HL-60/S4 treated with phorbol 12-myristate 13-acetate at 8.2 ng/mL for 4 days and 3 days (cell line): Measurements from ENCODE around the gene CENPX.

ENCODE experiments used
- in situ Hi-C: fragments of 300-500 bp; cut with MboI; formaldehyde crosslinking; loops from 2 replicates; pipeline ENCODE4 v1.15.0; 2022; ENCODE audit warnings: low sequenced_read_pairs

The CENPX gene

GRCh38 chr17:82055023-82055964 is 32.6 kb upstream of the CENPX start:
- in situ Hi-C loops, result no loop called here

DNA sequence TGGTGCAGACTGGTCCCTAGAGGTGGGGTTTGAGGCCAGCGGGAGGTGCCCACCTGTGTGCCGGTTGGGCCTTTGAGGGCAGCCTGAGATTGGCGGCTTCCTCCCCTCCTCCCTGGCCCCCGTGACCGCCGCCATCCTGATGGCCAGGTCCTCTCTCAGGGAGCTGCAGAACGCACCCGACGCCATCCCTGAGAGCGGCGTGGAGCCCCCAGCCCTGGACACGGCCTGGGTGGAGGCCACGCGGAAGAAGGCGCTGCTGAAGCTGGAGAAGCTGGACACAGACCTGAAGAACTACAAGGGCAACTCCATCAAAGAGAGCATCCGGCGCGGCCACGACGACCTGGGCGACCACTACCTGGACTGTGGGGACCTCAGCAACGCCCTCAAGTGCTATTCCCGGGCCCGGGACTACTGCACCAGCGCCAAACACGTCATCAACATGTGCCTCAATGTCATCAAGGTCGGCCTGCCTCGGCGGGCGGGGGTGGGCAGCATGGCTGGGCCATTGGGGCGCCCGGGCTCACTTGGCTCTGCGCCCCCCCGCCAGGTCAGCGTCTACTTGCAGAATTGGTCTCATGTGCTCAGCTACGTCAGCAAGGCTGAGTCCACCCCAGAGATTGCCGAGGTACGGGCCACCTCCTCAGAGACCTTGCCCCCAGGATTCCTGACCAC is 31.8 kb upstream of the CENPX start:
- in situ Hi-C loops, result no loop called here

GRCh38 chr17:82053556-82054263 is 31.0 kb upstream of the CENPX start:
- in situ Hi-C loops, result no loop called here

- in situ Hi-C loops, result no loop called here
Observed at GRCh38 chr17:82053130-82053529, 30.5 kb upstream of the CENPX start.

GRCh38 chr17:82052638-82053059 is 30.0 kb upstream of the CENPX start:
- in situ Hi-C loops, result no loop called here

GRCh38 chr17:82051776-82052637 is 29.3 kb upstream of the CENPX start, which contains the start of the genes GPS1 and RFNG:
TSS of gene GPS1 (plus strand) at chr17:82051898. CDS start at chr17:82051932, 34 bp downstream.
TSS of gene RFNG (minus strand) at chr17:82051811. CDS start at chr17:82051766, 45 bp downstream.
- in situ Hi-C loops, result no loop called here

DNA sequence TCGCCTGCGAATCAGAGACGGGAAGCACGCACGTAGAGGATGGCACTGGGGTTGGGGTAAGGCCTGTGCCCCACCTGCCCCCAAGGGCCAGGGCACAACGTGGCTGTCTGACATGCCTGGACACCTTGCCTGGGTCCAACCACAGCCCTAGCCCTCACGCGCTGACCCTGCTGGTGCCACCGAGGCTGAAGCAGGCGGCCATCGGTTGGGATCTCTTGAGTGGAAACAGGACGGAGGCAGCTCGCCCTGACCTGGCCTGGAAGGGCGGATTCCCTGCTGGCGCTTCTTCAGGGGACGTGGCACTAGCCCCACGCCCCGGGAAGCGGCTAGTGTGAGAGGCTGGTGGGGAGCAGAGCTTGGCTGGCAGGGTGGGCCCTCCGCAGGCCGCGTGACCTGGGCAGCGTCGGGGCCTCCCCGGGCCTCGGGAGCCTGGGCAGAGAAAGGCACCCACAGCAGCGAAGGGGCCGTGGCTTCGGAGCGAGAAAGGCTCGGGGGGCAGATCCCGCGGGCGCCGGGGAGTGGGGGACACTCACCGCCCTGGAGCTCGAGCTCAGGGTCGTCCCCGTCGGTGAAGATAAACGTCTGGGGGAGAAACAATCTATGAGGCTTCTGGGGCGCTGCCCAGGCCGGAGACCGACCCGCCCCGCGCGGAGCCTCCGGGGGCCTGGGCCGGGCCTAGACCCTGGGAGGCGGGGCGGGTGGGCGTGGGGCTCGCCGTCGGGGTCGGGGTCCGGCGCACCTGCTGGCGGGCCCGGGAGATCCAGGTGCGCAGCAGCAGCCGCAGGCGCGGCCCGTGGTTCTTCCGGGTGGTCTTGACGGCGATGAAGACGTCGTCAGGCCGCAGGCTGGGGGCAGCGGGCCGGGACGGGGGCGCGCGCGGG is 28.3 kb upstream of the CENPX start:
- in situ Hi-C loops, result no loop called here

DNA sequence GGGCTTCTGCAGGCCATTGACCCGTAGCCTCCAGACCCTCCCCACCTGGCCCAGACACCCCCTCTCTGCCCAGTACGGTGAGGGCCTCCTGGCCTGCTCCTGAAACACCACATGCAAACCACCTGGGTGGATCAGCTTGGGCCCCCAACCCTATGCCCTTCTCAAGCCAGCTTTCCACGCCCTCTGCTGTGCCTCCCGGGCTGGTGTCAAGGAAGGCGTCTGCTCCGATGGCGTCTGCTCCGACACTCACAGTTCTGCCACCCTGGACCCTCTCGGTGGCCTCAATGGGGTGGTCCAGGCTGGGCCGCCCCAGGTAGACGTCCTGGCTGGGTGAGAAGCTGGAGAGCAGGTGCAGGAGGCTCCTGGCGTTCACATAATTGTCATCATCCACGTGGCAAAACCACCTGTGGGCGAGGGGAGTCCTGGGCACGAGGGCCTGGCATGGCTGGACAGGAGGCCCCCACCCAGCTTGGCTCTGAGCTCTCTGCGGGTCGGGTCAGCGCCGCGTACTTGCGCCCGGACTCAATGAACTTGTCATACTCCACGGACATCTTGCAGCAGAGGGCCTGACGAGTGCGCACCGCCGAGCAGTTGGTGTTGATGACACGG is 27.6 kb upstream of the CENPX start:
- in situ Hi-C loops, result no loop called here

GRCh38 chr17:82049521-82049971 is 26.9 kb upstream of the CENPX start:
- in situ Hi-C loops, result no loop called here

DNA sequence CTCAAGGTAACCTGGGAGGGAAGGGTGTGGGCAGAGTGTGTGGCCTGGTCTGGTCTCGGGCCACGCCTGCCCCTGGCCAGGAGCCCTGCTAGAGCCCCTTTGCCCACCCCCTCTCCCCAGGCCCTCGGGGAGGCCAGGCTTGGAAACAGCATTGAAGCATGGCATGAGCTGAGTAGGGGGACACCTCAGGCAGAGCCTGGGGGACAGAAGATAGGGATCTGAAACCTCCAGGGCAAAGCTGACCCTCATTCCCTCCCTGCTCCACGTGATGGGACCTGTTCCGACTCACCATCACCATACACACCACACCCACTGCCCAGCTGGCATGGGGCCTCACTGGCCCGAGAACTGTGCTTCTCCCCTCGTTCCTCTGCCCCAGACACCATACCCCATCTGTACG is 26.4 kb upstream of the CENPX start:
- in situ Hi-C loops, result no loop called here

- in situ Hi-C loops, result no loop called here
Observed at GRCh38 chr17:82048571-82048971, 25.9 kb upstream of the CENPX start.

- in situ Hi-C loops, result no loop called here
Observed at GRCh38 chr17:82047914-82048570, 25.4 kb upstream of the CENPX start.

- in situ Hi-C loops, result no loop called here
Observed at GRCh38 chr17:82047379-82047778, 24.7 kb upstream of the CENPX start.

- in situ Hi-C loops, result no loop called here
Observed at GRCh38 chr17:82046903-82047302, 24.2 kb upstream of the CENPX start.

DNA sequence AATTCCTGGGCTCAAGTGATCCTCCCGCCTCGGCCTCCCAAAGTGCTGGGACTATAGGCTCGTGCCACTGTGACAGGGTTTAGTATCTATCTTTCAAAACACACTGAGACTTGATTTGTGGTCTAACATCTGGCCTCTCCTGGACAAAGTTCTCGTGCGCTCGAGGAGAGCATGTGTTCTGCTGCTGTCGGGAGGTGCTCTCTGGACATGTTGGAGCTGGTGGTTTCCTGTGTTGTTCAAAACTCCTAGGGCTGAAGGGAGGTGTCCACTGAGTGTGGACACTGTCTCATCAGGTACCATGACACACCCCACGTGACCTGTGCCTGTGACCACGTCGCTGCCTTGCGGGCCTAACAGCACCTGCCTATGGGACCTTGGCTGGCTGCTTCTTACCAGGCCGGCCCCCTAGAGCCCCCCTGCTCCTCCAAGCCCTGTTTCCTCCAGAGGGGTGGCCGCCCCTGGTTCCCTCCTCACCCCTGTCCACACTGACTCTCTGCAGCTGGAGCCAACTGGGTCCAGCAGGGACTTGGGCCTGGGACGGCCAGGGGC is 23.3 kb upstream of the CENPX start:
- in situ Hi-C loops, result no loop called here

DNA sequence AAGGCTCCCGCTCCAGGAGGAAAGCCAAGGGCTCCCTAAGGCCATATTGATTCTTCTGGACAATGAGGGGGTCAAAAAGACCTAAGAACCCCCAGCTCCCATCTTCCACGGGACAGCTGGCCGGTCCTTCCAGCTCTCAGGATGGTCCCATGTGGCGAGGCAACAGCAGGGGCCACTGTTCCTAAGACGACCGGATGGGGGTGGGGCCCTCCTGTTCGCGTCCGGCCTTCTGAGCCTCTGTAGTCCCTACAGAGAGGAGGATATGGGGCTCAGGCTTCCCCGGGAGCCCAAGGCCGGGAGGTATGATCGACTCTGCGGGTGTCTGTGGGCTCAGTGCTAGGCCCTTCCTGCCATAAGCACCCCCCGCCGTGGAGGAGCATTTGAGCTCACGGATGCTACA is 20.8 kb upstream of the CENPX start:
- in situ Hi-C loops, result no loop called here

DNA sequence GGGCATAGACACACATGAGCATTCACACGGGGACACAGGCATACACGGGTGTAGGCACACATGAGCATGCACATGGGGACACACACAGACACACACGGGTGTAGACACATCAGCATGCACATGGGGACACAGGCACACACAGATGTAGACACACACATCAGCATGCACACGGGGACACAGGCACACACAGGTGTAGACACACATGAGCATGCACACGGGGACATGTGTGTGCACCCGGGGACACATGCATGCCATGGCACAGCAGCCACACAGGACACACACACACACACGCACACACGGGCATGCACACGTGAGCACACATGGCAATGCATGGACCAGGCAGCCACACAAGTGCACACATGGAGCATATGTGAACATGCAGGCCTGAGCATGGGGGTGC is 20.0 kb upstream of the CENPX start:
- in situ Hi-C loops, result no loop called here

DNA sequence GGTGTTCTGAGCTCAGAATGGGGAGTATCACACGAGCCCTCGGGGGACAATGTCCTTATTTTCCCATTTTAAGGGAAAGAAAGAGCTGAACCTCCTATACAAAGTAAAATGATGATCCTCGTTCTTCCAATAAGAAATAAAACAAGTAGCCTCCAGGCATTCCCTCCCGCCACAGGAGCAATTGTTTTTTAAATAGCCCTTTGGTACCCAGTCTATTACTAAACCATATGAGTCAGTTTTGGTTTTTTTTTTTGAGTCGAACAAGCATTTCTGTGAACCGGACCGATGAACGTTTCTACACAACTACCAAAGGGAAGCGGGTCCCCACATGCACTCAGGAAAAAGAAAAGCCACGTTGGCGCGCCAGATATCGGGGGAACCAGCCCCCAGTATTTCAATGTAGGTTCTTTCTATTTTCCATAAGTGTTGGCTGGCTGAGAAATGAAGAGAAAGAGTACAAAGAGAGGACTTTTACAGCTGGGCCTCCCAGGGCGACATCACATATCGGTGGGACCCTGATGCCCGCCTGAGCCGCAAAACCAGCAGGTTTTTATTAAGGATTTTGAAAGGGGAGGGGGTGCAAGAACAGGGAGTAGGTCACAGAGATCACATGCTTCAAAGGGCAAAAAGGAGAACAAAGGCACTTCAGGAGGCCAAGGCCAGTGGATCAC is 18.6 kb upstream of the CENPX start:
- in situ Hi-C loops, result no loop called here
